ENCODE data around the gene NOP53.

Gene NOP53

DNA sequence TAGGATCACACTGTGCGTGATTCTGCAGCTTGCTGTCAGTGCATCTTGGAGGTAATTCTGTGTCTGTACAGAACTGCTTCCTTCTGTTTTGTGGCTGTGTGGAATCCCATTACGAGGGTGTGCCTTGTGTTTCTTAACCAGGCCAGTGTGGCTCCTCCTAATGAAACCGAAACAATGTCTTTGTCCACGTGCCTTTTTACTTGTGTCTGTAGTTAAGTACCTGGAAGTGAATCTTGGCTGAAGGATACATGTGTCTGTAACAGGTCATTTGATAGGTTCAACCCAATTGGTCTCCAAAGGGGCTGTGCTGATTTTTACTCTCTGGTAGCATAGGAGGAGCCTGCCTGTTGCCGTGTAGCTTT is 13.1 kb downstream of the NOP53 start:
- H3K27me3 ChIP-seq (replicated peaks; ENCODE audit: insufficient read depth, low read length), result no peaks in the 10 kb centered on the region
- H3K4me1 ChIP-seq (ENCODE audit: low read length), result no peaks in the 10 kb centered on the region
- no peak overlapping the region for H3K27ac ChIP-seq (ENCODE audit: low read length)
- H3K36me3 ChIP-seq (replicated peaks; ENCODE audit: insufficient read depth, low read length), result no peaks in the 10 kb centered on the region
- no peak overlapping the region for H3K9ac ChIP-seq (ENCODE audit: low read length)
- H3K4me3 ChIP-seq (ENCODE audit: low read length), result no peak overlapping the region
- no peaks in the 10 kb centered on the region for H4K20me1 ChIP-seq (ENCODE audit: insufficient read depth, low read length)
- no peaks in the 10 kb centered on the region for H3K9me2 ChIP-seq (replicated peaks; ENCODE audit: insufficient read depth, low read length)
- TF ChIP-seq EZH2 (optimal IDR thresholded peaks at IDR 0.05; ENCODE audit: low read depth, low read length), result no peak
- no peak for TF ChIP-seq EZH2phosphoT487 (IDR thresholded peaks at IDR 0.05; ENCODE audit: low read length)
- TF ChIP-seq CTCF (IDR thresholded peaks at IDR 0.05; ENCODE audit: low read length), result no peak
- no peaks in the 10 kb centered on the region for H3K9me3 ChIP-seq (replicated peaks; ENCODE audit: insufficient read depth, low read length)
- DNase-seq, result no peak
- no peaks in the 10 kb centered on the region for H3F3A ChIP-seq (ENCODE audit: insufficient read depth, low read length)
- no peak overlapping the region for H2AFZ ChIP-seq (ENCODE audit: low read length)
- no peak overlapping the region for H3K4me2 ChIP-seq (ENCODE audit: low read depth, low read length)
- H3K79me2 ChIP-seq (ENCODE audit: low read length), result no peaks in the 10 kb centered on the region

GRCh38 chr19:47760632-47760999 is 15.3 kb downstream of the NOP53 start:
- H3K9me3 ChIP-seq (replicated peaks; ENCODE audit: insufficient read depth, low read length), result no peaks in the 10 kb centered on the region
- H3K27me3 ChIP-seq (replicated peaks; ENCODE audit: insufficient read depth, low read length), result no peaks in the 10 kb centered on the region
- no peak overlapping the region for H2AFZ ChIP-seq (ENCODE audit: low read length)
- H3K4me3 ChIP-seq (ENCODE audit: low read length), result no peak overlapping the region
- no peak for TF ChIP-seq EZH2 (optimal IDR thresholded peaks at IDR 0.05; ENCODE audit: low read depth, low read length)
- TF ChIP-seq CTCF (IDR thresholded peaks at IDR 0.05; ENCODE audit: low read length), result no peak
- TF ChIP-seq EZH2phosphoT487 (IDR thresholded peaks at IDR 0.05; ENCODE audit: low read length), result no peak
- no peak overlapping the region for H3K4me2 ChIP-seq (ENCODE audit: low read depth, low read length)
- H3K27ac ChIP-seq (ENCODE audit: low read length), result no peak overlapping the region
- no peaks in the 10 kb centered on the region for H3K79me2 ChIP-seq (ENCODE audit: low read length)
- H4K20me1 ChIP-seq (ENCODE audit: insufficient read depth, low read length), result no peaks in the 10 kb centered on the region
- no peaks in the 10 kb centered on the region for H3K4me1 ChIP-seq (ENCODE audit: low read length)
- H3F3A ChIP-seq (ENCODE audit: insufficient read depth, low read length), result no peaks in the 10 kb centered on the region
- no peak overlapping the region for H3K9ac ChIP-seq (ENCODE audit: low read length)
- DNase-seq, result no peak
- no peaks in the 10 kb centered on the region for H3K36me3 ChIP-seq (replicated peaks; ENCODE audit: insufficient read depth, low read length)
- H3K9me2 ChIP-seq (replicated peaks; ENCODE audit: insufficient read depth, low read length), result no peaks in the 10 kb centered on the region

DNA sequence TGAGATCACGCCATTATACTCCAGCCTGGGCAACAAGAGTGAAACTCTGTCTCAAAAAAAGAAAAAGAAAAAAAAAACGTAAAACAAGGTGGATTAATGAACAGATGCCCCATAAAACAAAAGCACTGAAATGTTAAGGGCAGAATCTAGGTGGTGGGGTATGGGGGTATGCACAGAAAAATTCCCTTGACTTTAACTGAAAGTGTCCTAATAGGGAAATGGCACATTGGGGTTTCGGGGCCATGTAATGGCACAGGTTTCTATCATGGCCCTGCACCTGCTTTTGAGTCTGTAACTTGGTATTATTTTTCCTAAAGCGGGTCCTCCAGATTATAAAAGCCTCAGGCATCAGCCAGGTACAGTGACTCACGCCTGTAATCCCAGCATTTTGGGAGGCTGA is 16.2 kb downstream of the NOP53 start:
- no peaks in the 10 kb centered on the region for H3K36me3 ChIP-seq (replicated peaks; ENCODE audit: insufficient read depth, low read length)
- H3K4me2 ChIP-seq (ENCODE audit: low read depth, low read length), result no peak overlapping the region
- no peaks in the 10 kb centered on the region for H3K4me1 ChIP-seq (ENCODE audit: low read length)
- H3K79me2 ChIP-seq (ENCODE audit: low read length), result no peaks in the 10 kb centered on the region
- H3K27ac ChIP-seq (ENCODE audit: low read length), result no peak overlapping the region
- H3K4me3 ChIP-seq (ENCODE audit: low read length), result no peak overlapping the region
- H2AFZ ChIP-seq (ENCODE audit: low read length), result no peak overlapping the region
- H4K20me1 ChIP-seq (ENCODE audit: insufficient read depth, low read length), result no peaks in the 10 kb centered on the region
- no peaks in the 10 kb centered on the region for H3K9me2 ChIP-seq (replicated peaks; ENCODE audit: insufficient read depth, low read length)
- H3K9ac ChIP-seq (ENCODE audit: low read length), result no peak overlapping the region
- H3F3A ChIP-seq (ENCODE audit: insufficient read depth, low read length), result no peaks in the 10 kb centered on the region
- peaks cover 7% of the 10 kb centered on the region; the same call in 1 of the 2 replicates for H3K27me3 ChIP-seq (replicated peaks; ENCODE audit: insufficient read depth, low read length)
- DNase-seq, result no peak
- TF ChIP-seq CTCF (IDR thresholded peaks at IDR 0.05; ENCODE audit: low read length), result no peak
- no peak for TF ChIP-seq EZH2 (optimal IDR thresholded peaks at IDR 0.05; ENCODE audit: low read depth, low read length)
- TF ChIP-seq EZH2phosphoT487 (IDR thresholded peaks at IDR 0.05; ENCODE audit: low read length), result no peak
- H3K9me3 ChIP-seq (replicated peaks; ENCODE audit: insufficient read depth, low read length), result no peaks in the 10 kb centered on the region
